Stimulated activated CD4-positive, alpha-beta T cell treated with anti-CD3 and anti-CD28 coated beads, Interleukin-4, amount 100 ng/mL, for 24 hours (primary cell): ENCODE results near the gene SMAD6.

ENCODE experiments used
- DNase-seq: peaks from one replicate; pipeline ENCODE4 v3.0.0-alpha.2; 2020

Gene SMAD6

GRCh38 chr15:66778314-66778665 is 76.3 kb downstream of the SMAD6 start:
- no peak for DNase-seq

GRCh38 chr15:66778716-66779115 is 76.7 kb downstream of the SMAD6 start:
- no peak for DNase-seq

- DNase-seq, result no peak
These were observed 77.4 kb downstream of the SMAD6 start for GRCh38 chr15:66779331-66780009.

- DNase-seq, result no peak
These were observed 78.3 kb downstream of the SMAD6 start for GRCh38 chr15:66780172-66780972.

GRCh38 chr15:66780973-66781718 is 79.1 kb downstream of the SMAD6 start:
- no peak for DNase-seq

- no peak for DNase-seq
These were observed 80.7 kb downstream of the SMAD6 start for GRCh38 chr15:66782785-66783184.

- no peak for DNase-seq
These were observed 81.3 kb downstream of the SMAD6 start for GRCh38 chr15:66783314-66783713.

- DNase-seq, result no peak
These were observed 81.7 kb downstream of the SMAD6 start for GRCh38 chr15:66783725-66784124.

GRCh38 chr15:66784174-66784573 is 82.1 kb downstream of the SMAD6 start:
- DNase-seq, result no peak

- no peak for DNase-seq
These were observed 83.6 kb downstream of the SMAD6 start for GRCh38 chr15:66785637-66786036.

GRCh38 chr15:66786222-66786621 is 84.2 kb downstream of the SMAD6 start:
- no peak for DNase-seq

GRCh38 chr15:66786708-66787488 is 84.9 kb downstream of the SMAD6 start:
- DNase-seq, result no peak

- DNase-seq, result no peak
These were observed 85.4 kb downstream of the SMAD6 start for GRCh38 chr15:66787489-66787871.

- no peak for DNase-seq
These were observed 86.0 kb downstream of the SMAD6 start for GRCh38 chr15:66788024-66788423.

GRCh38 chr15:66789029-66790025 is 87.3 kb downstream of the SMAD6 start:
- DNase-seq, result no peak

GRCh38 chr15:66795851-66796250 is 93.8 kb downstream of the SMAD6 start:
- DNase-seq, result no peak

- DNase-seq, result no peak
These were observed 94.3 kb downstream of the SMAD6 start for GRCh38 chr15:66796343-66796742.

GRCh38 chr15:66797921-66798320 is 95.9 kb downstream of the SMAD6 start:
- no peak for DNase-seq

- DNase-seq, result no peak
These were observed 96.5 kb downstream of the SMAD6 start for GRCh38 chr15:66798426-66799061.

GRCh38 chr15:66799242-66799641 is 97.2 kb downstream of the SMAD6 start:
- DNase-seq, result no peak

- no peak for DNase-seq
These were observed 98.7 kb downstream of the SMAD6 start for GRCh38 chr15:66800584-66801235.
